Thyroid gland (tissue), 4 donors: ENCODE results near the gene RIMBP2. TPM values are rescaled to one million over a fixed set of nuclear protein-coding genes. Genes with fewer than 3 reads are reported as not detected.

ENCODE experiments used
- DNase-seq, 2 donors: peaks; one replicate each; pipeline ENCODE4 v3.0.0-alpha.2; 2019
- H3K27ac ChIP-seq, 3 donors: fragments of 200-600 bp; sonication (generic); 1 replicate in 2 of 3; 2 replicates in 1 of 3; pipeline ENCODE4 v1.5.1; 2016 to 2019; ENCODE audit warnings: mild to moderate bottlenecking in 1 of 3, moderate library complexity in 1 of 3
- H3K27me3 ChIP-seq: fragments of 200-600 bp; sonication (generic); one replicate; pipeline ENCODE4 v1.5.1; 2019
- H3K36me3 ChIP-seq, 2 donors: fragments of 200-600 bp; sonication (generic); one replicate each; pipeline ENCODE4 v1.5.1; 2016 to 2019
- H3K4me1 ChIP-seq, 2 donors: fragments of 200-600 bp; sonication (generic); one replicate each; pipeline ENCODE4 v1.5.1; 2017 to 2019
- H3K4me3 ChIP-seq, 3 donors: fragments of 200-600 bp; sonication (generic); replicated peaks in 1 of 3; 1 replicate in 2 of 3; 2 replicates in 1 of 3; pipeline ENCODE4 v1.5.1; 2016; ENCODE audit warnings: mild to moderate bottlenecking in 1 of 3
- H3K9me3 ChIP-seq: fragments of 200-600 bp; sonication (generic); one replicate; pipeline ENCODE4 v1.5.1; 2017
- POLR2A ChIP-seq, 2 donors: fragments of 450-650 bp; IDR thresholded peaks; one replicate each; pipeline ENCODE4 v1.6.1; 2017; ENCODE audit warnings: antibody characterized with exemption in 2 of 2, mild to moderate bottlenecking in 2 of 2, moderate library complexity in 1 of 2
- WGBS, 2 donors: methylation state at CpG; one replicate each; pipeline ENCODE4 v1.1.5; 2017; 5-methylcytosine and 5-hydroxymethylcytosine counted together
- intact Hi-C: fragments of 100-400 bp; cut with DNase I; formaldehyde crosslinking; loops from one replicate; pipeline ENCODE4 v1.15.1; 2023
- total RNA-seq, 4 donors: library from RNA; depleted of rRNA; stranded (reverse); fragments of >200 nt; gene quantifications; one replicate each; pipeline ENCODE4 v1.2.3, GENCODE V29; 2016
- TF ChIP-seq, protein P1 (sequence below), 6 experiments: fragments of 200-600 bp in 3 of 6; fragments of 450-650 bp in 3 of 6; sonication (generic) in 3 of 6; IDR thresholded peaks; one replicate each; pipeline ENCODE4 v1.5.1; 2016 to 2019; ENCODE audit warnings: antibody characterized with exemption in 6 of 6, mild to moderate bottlenecking in 2 of 6, inconsistent platforms in 1 of 6, moderate library complexity in 1 of 6

RIMBP2 gene
- total RNA-seq, 4 donors from 2014 or later: 0.11 to 2.2 (median 0.63) TPM

- H3K27me3 ChIP-seq: no peaks in the 10 kb centered on the region
- intact Hi-C loops: no loop called here
- H3K4me1 ChIP-seq: no peaks in the 10 kb centered on the region
- DNase-seq: no peak
- H3K9me3 ChIP-seq: no peaks in the 10 kb centered on the region
- no peak overlapping the region for H3K4me3 ChIP-seq
- TF ChIP-seq POLR2A (IDR thresholded peaks at IDR 0.05): no peak
- TF ChIP-seq, protein P1, sequence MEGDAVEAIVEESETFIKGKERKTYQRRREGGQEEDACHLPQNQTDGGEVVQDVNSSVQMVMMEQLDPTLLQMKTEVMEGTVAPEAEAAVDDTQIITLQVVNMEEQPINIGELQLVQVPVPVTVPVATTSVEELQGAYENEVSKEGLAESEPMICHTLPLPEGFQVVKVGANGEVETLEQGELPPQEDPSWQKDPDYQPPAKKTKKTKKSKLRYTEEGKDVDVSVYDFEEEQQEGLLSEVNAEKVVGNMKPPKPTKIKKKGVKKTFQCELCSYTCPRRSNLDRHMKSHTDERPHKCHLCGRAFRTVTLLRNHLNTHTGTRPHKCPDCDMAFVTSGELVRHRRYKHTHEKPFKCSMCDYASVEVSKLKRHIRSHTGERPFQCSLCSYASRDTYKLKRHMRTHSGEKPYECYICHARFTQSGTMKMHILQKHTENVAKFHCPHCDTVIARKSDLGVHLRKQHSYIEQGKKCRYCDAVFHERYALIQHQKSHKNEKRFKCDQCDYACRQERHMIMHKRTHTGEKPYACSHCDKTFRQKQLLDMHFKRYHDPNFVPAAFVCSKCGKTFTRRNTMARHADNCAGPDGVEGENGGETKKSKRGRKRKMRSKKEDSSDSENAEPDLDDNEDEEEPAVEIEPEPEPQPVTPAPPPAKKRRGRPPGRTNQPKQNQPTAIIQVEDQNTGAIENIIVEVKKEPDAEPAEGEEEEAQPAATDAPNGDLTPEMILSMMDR (IDR thresholded peaks at IDR 0.05): no peak
- no peaks in the 10 kb centered on the region for H3K36me3 ChIP-seq
- 56 to 58% methylated on average over 6 of the region's 6 CpGs for WGBS, 2 donors
- H3K27ac ChIP-seq: no peak overlapping the region
These were observed 52.6 kb downstream of the RIMBP2 start for GRCh38 chr12:130663514-130663913.

DNA sequence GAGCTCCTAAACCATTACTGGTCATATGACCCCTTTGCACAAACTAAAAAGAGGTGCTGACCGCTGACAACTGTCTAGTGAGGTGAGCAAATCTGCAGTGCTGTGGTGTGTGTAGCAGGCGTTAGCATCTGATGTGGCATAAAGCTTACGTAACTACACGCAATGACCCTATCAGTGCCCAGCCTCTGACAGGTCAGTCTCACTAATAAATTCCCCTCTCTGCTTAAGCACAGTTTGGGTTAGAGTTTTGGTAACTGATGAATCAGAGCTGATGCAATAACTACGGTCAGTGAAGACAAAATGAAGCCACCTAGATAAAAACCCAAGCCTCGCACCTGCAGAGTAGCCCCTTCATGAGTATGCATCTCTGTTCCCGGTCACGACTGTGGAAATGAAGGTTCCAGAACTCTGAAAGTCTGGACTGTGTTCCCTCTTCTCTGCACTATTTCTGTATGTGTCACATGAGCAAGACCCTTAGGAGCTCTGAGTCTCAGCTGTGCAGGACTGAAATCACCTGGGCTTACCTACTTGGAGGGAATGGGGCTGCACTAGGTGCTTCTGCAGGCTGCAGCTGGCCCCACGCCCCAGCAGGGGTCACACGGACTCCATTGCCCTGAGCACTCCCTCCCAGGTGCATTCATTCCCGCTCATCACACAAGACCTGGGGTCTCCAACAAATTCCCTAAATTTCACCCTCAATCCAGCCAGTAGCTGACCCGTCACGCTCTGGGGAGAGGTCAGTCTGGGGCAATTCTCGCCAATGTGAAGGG is 54.4 kb downstream of the RIMBP2 start:
- Histone ChIP-seq H3K4me1 (no peaks in the 10 kb centered on the region), H3K9me3 (no peaks in the 10 kb centered on the region), H3K27me3 (no peaks in the 10 kb centered on the region), H3K4me3 (no peak overlapping the region), H3K36me3 (no peaks in the 10 kb centered on the region), H3K27ac (no peak overlapping the region)
- intact Hi-C loops: no loop called here
- WGBS, 2 donors: 80 to 89% methylated on average over 14 of the region's 14 CpGs
- TF ChIP-seq, protein P1 (IDR thresholded peaks at IDR 0.05): no peak
- TF ChIP-seq POLR2A (IDR thresholded peaks at IDR 0.05): no peak
- DNase-seq: no peak

DNA sequence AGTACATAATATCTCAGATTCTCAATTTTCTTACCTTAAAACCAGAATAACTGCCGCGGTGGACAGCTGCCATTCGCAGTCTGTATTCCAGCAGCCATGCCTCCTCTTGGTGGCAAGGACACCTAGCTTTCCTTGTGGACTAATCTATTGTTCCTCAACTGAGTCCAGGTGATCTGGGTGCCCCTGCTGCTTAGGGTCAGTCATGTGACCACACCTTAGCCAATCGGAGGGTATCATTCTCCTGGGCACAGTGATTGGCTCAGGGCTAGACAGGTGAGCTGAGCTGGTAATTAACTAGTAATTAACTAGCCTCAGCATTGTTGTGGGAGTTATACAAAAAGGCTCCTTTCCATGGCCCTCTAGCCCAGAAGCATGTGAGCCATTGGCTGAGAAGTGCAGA is 55.0 kb downstream of the RIMBP2 start:
- no peaks in the 10 kb centered on the region for H3K9me3 ChIP-seq
- DNase-seq: no peak
- no peaks in the 10 kb centered on the region for H3K4me1 ChIP-seq
- intact Hi-C loops: no loop called here
- H3K36me3 ChIP-seq: no peaks in the 10 kb centered on the region
- WGBS, 2 donors: 99 to 100% methylated on average over 4 of the region's 4 CpGs
- H3K27ac ChIP-seq: no peak overlapping the region
- H3K4me3 ChIP-seq: no peak overlapping the region
- no peaks in the 10 kb centered on the region for H3K27me3 ChIP-seq
- no peak for TF ChIP-seq POLR2A (IDR thresholded peaks at IDR 0.05)
- TF ChIP-seq, protein P1 (IDR thresholded peaks at IDR 0.05): no peak

- H3K4me1 ChIP-seq: no peaks in the 10 kb centered on the region
- H3K27me3 ChIP-seq: no peaks in the 10 kb centered on the region
- no peak overlapping the region for H3K27ac ChIP-seq
- intact Hi-C loops: no loop called here
- DNase-seq: no peak
- H3K9me3 ChIP-seq: no peaks in the 10 kb centered on the region
- TF ChIP-seq, protein P1 (IDR thresholded peaks at IDR 0.05): no peak
- no peak for TF ChIP-seq POLR2A (IDR thresholded peaks at IDR 0.05)
- 75 to 76% methylated on average over 26 of the region's 26 CpGs for WGBS, 2 donors
- no peak overlapping the region for H3K4me3 ChIP-seq
- H3K36me3 ChIP-seq: no peaks in the 10 kb centered on the region
These were observed 57.8 kb downstream of the RIMBP2 start for GRCh38 chr12:130658145-130658911.

- DNase-seq: no peak
- no peak for TF ChIP-seq POLR2A (IDR thresholded peaks at IDR 0.05)
- TF ChIP-seq, protein P1 (IDR thresholded peaks at IDR 0.05): no peak
- no peaks in the 10 kb centered on the region for H3K36me3 ChIP-seq
- H3K4me3 ChIP-seq: no peak overlapping the region
- H3K4me1 ChIP-seq: no peaks in the 10 kb centered on the region
- no peaks in the 10 kb centered on the region for H3K9me3 ChIP-seq
- no peaks in the 10 kb centered on the region for H3K27me3 ChIP-seq
- no peak overlapping the region for H3K27ac ChIP-seq
- intact Hi-C loops: no loop called here
- 80 to 93% methylated on average over 8 of the region's 8 CpGs for WGBS, 2 donors
These were observed 59.7 kb downstream of the RIMBP2 start for GRCh38 chr12:130656411-130656810.
